Stimulated activated CD8-positive, alpha-beta memory T cell treated with anti-CD3 and anti-CD28 coated beads, Interleukin-4, amount 100 ng/mL, for 4 hours (primary cell): Measurements from ENCODE around the gene RPS15A.
"Not testable (repeated sequence)": the region's sequence is repeated elsewhere in the genome, so short reads cannot be mapped to it uniquely, and the experiment has no call there.

Experiments
- DNase-seq, 2 donors: peaks; one replicate each; pipeline ENCODE4 v3.0.0-alpha.2; 2020; ENCODE audit warnings: low read depth in 2 of 2, low spot score in 1 of 2

The RPS15A gene

DNA sequence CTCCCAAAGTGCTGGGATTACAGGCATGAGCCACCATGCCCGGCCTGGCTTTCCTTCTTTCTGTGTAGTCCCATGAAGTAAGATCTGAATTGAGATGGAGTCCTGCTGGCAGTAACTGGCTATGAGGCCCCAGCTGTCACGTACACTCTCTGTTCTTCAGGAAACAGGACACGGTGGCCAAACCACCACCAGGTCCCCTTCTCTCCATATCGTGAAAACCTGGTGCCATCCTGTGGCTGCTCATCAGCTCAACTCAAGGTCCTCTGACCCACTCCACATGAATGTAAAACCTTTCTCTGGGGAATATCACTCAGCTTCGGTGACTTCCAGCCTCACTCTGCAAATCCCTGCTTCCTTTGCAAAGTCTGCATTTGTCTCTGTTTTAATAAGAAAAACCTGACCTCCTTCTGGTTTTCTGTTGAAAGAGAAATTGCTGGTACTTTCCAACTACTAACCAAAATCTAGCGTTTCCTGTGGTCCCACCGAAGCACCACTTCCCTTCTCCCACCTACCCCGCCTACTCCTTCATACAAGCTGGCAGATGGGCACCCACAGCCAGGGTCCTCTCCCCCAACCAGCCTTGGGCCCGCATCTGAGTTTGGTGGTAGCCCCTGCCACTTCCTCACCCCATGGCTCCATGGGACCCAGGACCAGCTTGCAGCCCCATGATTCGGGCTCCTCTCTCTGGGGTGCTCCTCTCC is 32.0 kb downstream of the RPS15A start:
- not testable (repeated sequence) for DNase-seq

DNA sequence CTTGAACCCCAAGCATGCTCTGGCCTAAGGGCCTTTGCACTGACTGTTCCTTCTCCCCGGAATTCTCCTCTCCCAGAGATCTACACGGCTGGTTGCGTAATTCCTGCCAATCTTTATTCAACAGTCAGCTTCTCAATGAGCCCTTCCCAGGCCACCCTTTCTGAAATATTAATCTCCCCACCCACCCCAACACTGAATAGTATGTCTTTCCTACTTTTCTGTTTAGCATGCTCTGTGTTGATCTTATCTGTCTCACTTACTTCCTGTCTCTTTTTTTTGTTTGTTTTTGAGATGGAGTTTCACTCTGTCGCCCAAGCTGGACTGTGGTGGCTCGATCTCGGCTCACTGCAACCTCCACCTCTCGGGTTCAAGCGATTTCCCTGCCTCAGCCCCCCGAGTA is 33.5 kb downstream of the RPS15A start:
- not testable (repeated sequence) for DNase-seq

DNA sequence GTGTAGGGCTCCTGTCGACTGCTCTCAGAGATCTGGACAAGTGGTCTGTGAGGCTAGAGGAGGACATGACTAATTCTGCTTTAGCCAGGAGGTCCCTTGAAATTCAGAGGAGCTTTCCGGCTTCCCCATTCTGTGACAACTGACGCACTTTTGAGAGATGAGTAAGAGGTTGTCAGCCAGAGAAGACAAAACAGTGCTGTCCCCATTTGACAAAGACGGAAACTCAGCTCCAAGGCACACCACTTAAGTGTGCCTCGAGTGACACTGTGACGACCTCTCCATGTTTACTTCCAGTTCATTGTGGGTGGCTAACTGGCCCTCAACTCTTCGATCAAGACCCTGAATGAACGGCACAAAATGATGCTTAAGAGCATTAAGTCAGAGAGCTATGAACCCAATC is 47.3 kb downstream of the RPS15A start:
- DNase-seq: not testable (repeated sequence)

GRCh38 chr16:18740027-18740426 is 50.1 kb downstream of the RPS15A start:
- not testable (repeated sequence) for DNase-seq

GRCh38 chr16:18738768-18739167 is 51.4 kb downstream of the RPS15A start:
- DNase-seq: not testable (repeated sequence)

DNA sequence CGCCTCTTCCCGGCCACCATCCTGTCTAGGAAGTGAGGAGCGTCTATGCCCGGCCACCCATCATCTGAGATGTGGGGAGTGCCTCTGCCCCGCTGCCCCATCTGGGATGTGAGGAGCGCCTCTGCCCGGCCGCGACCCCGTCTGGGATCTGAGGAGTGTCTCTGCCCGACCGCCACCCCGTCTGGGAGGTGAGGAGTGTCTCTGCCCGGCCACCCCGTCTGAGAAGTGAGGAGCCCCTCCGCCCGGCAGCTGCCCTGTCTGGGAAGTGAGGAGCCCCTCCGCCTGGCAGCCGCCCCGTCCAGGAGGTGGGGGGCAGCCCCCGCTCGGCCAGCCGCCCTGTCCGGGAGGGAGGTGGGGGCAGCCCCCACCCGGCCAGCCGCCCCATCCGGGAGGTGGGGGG is 55.9 kb downstream of the RPS15A start:
- not testable (repeated sequence) for DNase-seq
